ENCODE measurements around the gene MARK2.

Gene MARK2

GRCh38 chr11:63914896-63915691, 76.2 kb downstream of the MARK2 start:
- Histone ChIP-seq H3K79me2 (ENCODE audit: insufficient read depth, low read length) (no peaks in the 10 kb centered on the region), H3K27me3 (ENCODE audit: insufficient read depth, low read length, poor library complexity, severe bottlenecking) (no peaks in the 10 kb centered on the region), H3F3A (ENCODE audit: low read depth) (no peaks in the 10 kb centered on the region), H3K9me3 (ENCODE audit: insufficient read depth, low read depth, low read length) (no peaks in the 10 kb centered on the region), H3K4me1 (ENCODE audit: insufficient read depth, low read length, poor library complexity, severe bottlenecking) (peaks cover 16% of the 10 kb centered on the region), H3K9me2 (replicated peaks; ENCODE audit: low read depth, low read length) (no peaks in the 10 kb centered on the region), H3K9ac (ENCODE audit: low read depth, low read length, poor library complexity, severe bottlenecking) (no peak overlapping the region), H3K4me2 (ENCODE audit: low read depth, low read length, poor library complexity, severe bottlenecking) (peak overlapping the region; percentile 87), H2AFZ (ENCODE audit: low read length) (no peak overlapping the region), H3K36me3 (ENCODE audit: insufficient read depth, low read length) (no peaks in the 10 kb centered on the region), H4K20me1 (ENCODE audit: insufficient read depth, low read length, poor library complexity, severe bottlenecking) (no peaks in the 10 kb centered on the region), H3K4me3 (ENCODE audit: low read length, poor library complexity, severe bottlenecking) (no peak overlapping the region)
- TF ChIP-seq CTCF (conservative IDR thresholded peaks at IDR 0.05; ENCODE audit: low read length), result no peak
- no peak for TF ChIP-seq EZH2phosphoT487 (IDR thresholded peaks at IDR 0.05; ENCODE audit: borderline replicate concordance)

GRCh38 chr11:63915961-63916836, 77.3 kb downstream of the MARK2 start:
- H3K9ac ChIP-seq (ENCODE audit: low read depth, low read length, poor library complexity, severe bottlenecking), result peak overlapping the region; percentile 70
- H3F3A ChIP-seq (ENCODE audit: low read depth), result no peaks in the 10 kb centered on the region
- peak overlapping the region; percentile 87 for H3K4me3 ChIP-seq (ENCODE audit: low read length, poor library complexity, severe bottlenecking)
- H3K27me3 ChIP-seq (ENCODE audit: insufficient read depth, low read length, poor library complexity, severe bottlenecking), result no peaks in the 10 kb centered on the region
- H3K36me3 ChIP-seq (ENCODE audit: insufficient read depth, low read length), result no peaks in the 10 kb centered on the region
- no peaks in the 10 kb centered on the region for H3K9me2 ChIP-seq (replicated peaks; ENCODE audit: low read depth, low read length)
- peak; percentile 68 for TF ChIP-seq CTCF (conservative IDR thresholded peaks at IDR 0.05; ENCODE audit: low read length)
- TF ChIP-seq EZH2phosphoT487 (IDR thresholded peaks at IDR 0.05; ENCODE audit: borderline replicate concordance), result no peak
- H3K79me2 ChIP-seq (ENCODE audit: insufficient read depth, low read length), result no peaks in the 10 kb centered on the region
- peak overlapping the region; percentile 87 for H3K4me2 ChIP-seq (ENCODE audit: low read depth, low read length, poor library complexity, severe bottlenecking)
- peak overlapping the region; percentile 95 for H2AFZ ChIP-seq (ENCODE audit: low read length)
- peaks cover 14% of the 10 kb centered on the region for H3K4me1 ChIP-seq (ENCODE audit: insufficient read depth, low read length, poor library complexity, severe bottlenecking)
- no peaks in the 10 kb centered on the region for H4K20me1 ChIP-seq (ENCODE audit: insufficient read depth, low read length, poor library complexity, severe bottlenecking)
- H3K9me3 ChIP-seq (ENCODE audit: insufficient read depth, low read depth, low read length), result no peaks in the 10 kb centered on the region

- H3F3A ChIP-seq (ENCODE audit: low read depth), result no peaks in the 10 kb centered on the region
- TF ChIP-seq CTCF (conservative IDR thresholded peaks at IDR 0.05; ENCODE audit: low read length), result no peak
- TF ChIP-seq EZH2phosphoT487 (IDR thresholded peaks at IDR 0.05; ENCODE audit: borderline replicate concordance), result no peak
- H3K9me3 ChIP-seq (ENCODE audit: insufficient read depth, low read depth, low read length), result no peaks in the 10 kb centered on the region
- H3K79me2 ChIP-seq (ENCODE audit: insufficient read depth, low read length), result no peaks in the 10 kb centered on the region
- H3K4me1 ChIP-seq (ENCODE audit: insufficient read depth, low read length, poor library complexity, severe bottlenecking), result peaks cover 14% of the 10 kb centered on the region
- H4K20me1 ChIP-seq (ENCODE audit: insufficient read depth, low read length, poor library complexity, severe bottlenecking), result no peaks in the 10 kb centered on the region
- H3K4me3 ChIP-seq (ENCODE audit: low read length, poor library complexity, severe bottlenecking), result peak within 1 kb of the TSS; percentile 87
- no peaks in the 10 kb centered on the region for H3K36me3 ChIP-seq (ENCODE audit: insufficient read depth, low read length)
- H3K9ac ChIP-seq (ENCODE audit: low read depth, low read length, poor library complexity, severe bottlenecking), result peak within 1 kb of the TSS; percentile 70
- peak within 1 kb of the TSS; percentile 87 for H3K4me2 ChIP-seq (ENCODE audit: low read depth, low read length, poor library complexity, severe bottlenecking)
- H2AFZ ChIP-seq (ENCODE audit: low read length), result peak within 1 kb of the TSS; percentile 95
- no peaks in the 10 kb centered on the region for H3K9me2 ChIP-seq (replicated peaks; ENCODE audit: low read depth, low read length)
- H3K27me3 ChIP-seq (ENCODE audit: insufficient read depth, low read length, poor library complexity, severe bottlenecking), result no peaks in the 10 kb centered on the region
Measured at GRCh38 chr11:63916837-63917691, 78.2 kb downstream of the MARK2 start, which contains the start of gene RCOR2. TSS of gene RCOR2 (minus strand) at chr11:63917164. CDS start at chr11:63916456, 708 bp downstream.
